ENCODE results near the gene LDLRAD1. TPM values are rescaled to one million over a fixed set of nuclear protein-coding genes. Genes with fewer than 3 reads are reported as not detected.

LDLRAD1 gene
- total and polyA plus RNA-seq, 2 experiments from 2014 or later = not detected

GRCh38 chr1:54014009-54014629 is 3.9 kb downstream of the LDLRAD1 start:
- WGBS, 2 experiments (ENCODE audit: low coverage in 1 of 2, low lambda C conversion rate in 2 of 2, missing lambda C conversion rate in 2 of 2) = 56 to 60% methylated on average over 10 to 16 of the region's 17 CpGs
- H3K36me3 ChIP-seq (ENCODE audit: low read depth) = no peaks in the 10 kb centered on the region
- H3K9me3 ChIP-seq (ENCODE audit: low read depth) = no peaks in the 10 kb centered on the region
- H3K4me1 ChIP-seq (ENCODE audit: insufficient read depth) = no peaks in the 10 kb centered on the region
- no peaks in the 10 kb centered on the region for H3F3A ChIP-seq (ENCODE audit: insufficient read depth)
- TF ChIP-seq EZH2phosphoT487 (IDR thresholded peaks at IDR 0.05; ENCODE audit: insufficient read depth, low read depth) (no peak), EZH2 (IDR thresholded peaks at IDR 0.05; ENCODE audit: insufficient read depth, poor library complexity, severe bottlenecking) (no peak)
- no peak for DNase-seq
- H3K4me3 ChIP-seq = no peak overlapping the region
- H3K79me2 ChIP-seq (ENCODE audit: insufficient read depth) = no peaks in the 10 kb centered on the region
- H3K27ac ChIP-seq = no peak overlapping the region
- in situ Hi-C loops (cut with MboI) = no loop called here
- H2AFZ ChIP-seq = no peak overlapping the region
- no peak overlapping the region for H3K9ac ChIP-seq
- no peaks in the 10 kb centered on the region for H3K9me2 ChIP-seq (ENCODE audit: insufficient read depth)
- H3K27me3 ChIP-seq (replicated peaks; ENCODE audit: insufficient read depth) = peaks cover 3% of the 10 kb centered on the region; the same call in 1 of the 2 replicates
- H4K20me1 ChIP-seq (ENCODE audit: insufficient read depth) = no peaks in the 10 kb centered on the region
- no peak overlapping the region for H3K4me2 ChIP-seq (ENCODE audit: unreplicated experiment)

GRCh38 chr1:54013393-54014008 is 4.5 kb downstream of the LDLRAD1 start:
- peaks cover 5% of the 10 kb centered on the region; the same call in 1 of the 2 replicates for H3K27me3 ChIP-seq (replicated peaks; ENCODE audit: insufficient read depth)
- no peak overlapping the region for H3K9ac ChIP-seq
- H4K20me1 ChIP-seq (ENCODE audit: insufficient read depth) = no peaks in the 10 kb centered on the region
- H3K9me3 ChIP-seq (ENCODE audit: low read depth) = no peaks in the 10 kb centered on the region
- no peaks in the 10 kb centered on the region for H3K79me2 ChIP-seq (ENCODE audit: insufficient read depth)
- TF ChIP-seq EZH2phosphoT487 (IDR thresholded peaks at IDR 0.05; ENCODE audit: insufficient read depth, low read depth) (no peak), EZH2 (IDR thresholded peaks at IDR 0.05; ENCODE audit: insufficient read depth, poor library complexity, severe bottlenecking) (no peak)
- no peak overlapping the region for H2AFZ ChIP-seq
- H3K4me2 ChIP-seq (ENCODE audit: unreplicated experiment) = no peak overlapping the region
- DNase-seq = no peak
- 55 to 58% methylated on average over 8 of the region's 8 CpGs for WGBS, 2 experiments (ENCODE audit: low coverage in 1 of 2, low lambda C conversion rate in 2 of 2, missing lambda C conversion rate in 2 of 2)
- H3K4me1 ChIP-seq (ENCODE audit: insufficient read depth) = no peaks in the 10 kb centered on the region
- no peak overlapping the region for H3K27ac ChIP-seq
- H3K9me2 ChIP-seq (ENCODE audit: insufficient read depth) = no peaks in the 10 kb centered on the region
- no peaks in the 10 kb centered on the region for H3K36me3 ChIP-seq (ENCODE audit: low read depth)
- H3K4me3 ChIP-seq = no peak overlapping the region
- in situ Hi-C loops (cut with MboI) = no loop called here
- H3F3A ChIP-seq (ENCODE audit: insufficient read depth) = no peaks in the 10 kb centered on the region

GRCh38 chr1:54012863-54013262 is 5.1 kb downstream of the LDLRAD1 start:
- no peak overlapping the region for H2AFZ ChIP-seq
- H3K9ac ChIP-seq = no peak overlapping the region
- no peaks in the 10 kb centered on the region for H3K36me3 ChIP-seq (ENCODE audit: low read depth)
- no peaks in the 10 kb centered on the region for H3K9me3 ChIP-seq (ENCODE audit: low read depth)
- WGBS, 2 experiments (ENCODE audit: low coverage in 1 of 2, low lambda C conversion rate in 2 of 2, missing lambda C conversion rate in 2 of 2) = 64 to 68% methylated on average over 8 of the region's 8 CpGs
- DNase-seq = no peak
- TF ChIP-seq EZH2 (IDR thresholded peaks at IDR 0.05; ENCODE audit: insufficient read depth, poor library complexity, severe bottlenecking) (no peak), EZH2phosphoT487 (IDR thresholded peaks at IDR 0.05; ENCODE audit: insufficient read depth, low read depth) (no peak)
- H3K4me2 ChIP-seq (ENCODE audit: unreplicated experiment) = no peak overlapping the region
- H3K27me3 ChIP-seq (replicated peaks; ENCODE audit: insufficient read depth) = peaks cover 6% of the 10 kb centered on the region; the same call in 1 of the 2 replicates
- in situ Hi-C loops (cut with MboI) = no loop called here
- no peak overlapping the region for H3K4me3 ChIP-seq
- H3K27ac ChIP-seq = no peak overlapping the region
- H4K20me1 ChIP-seq (ENCODE audit: insufficient read depth) = no peaks in the 10 kb centered on the region
- no peaks in the 10 kb centered on the region for H3K79me2 ChIP-seq (ENCODE audit: insufficient read depth)
- H3K4me1 ChIP-seq (ENCODE audit: insufficient read depth) = no peaks in the 10 kb centered on the region
- H3K9me2 ChIP-seq (ENCODE audit: insufficient read depth) = no peaks in the 10 kb centered on the region
- H3F3A ChIP-seq (ENCODE audit: insufficient read depth) = no peaks in the 10 kb centered on the region

DNA sequence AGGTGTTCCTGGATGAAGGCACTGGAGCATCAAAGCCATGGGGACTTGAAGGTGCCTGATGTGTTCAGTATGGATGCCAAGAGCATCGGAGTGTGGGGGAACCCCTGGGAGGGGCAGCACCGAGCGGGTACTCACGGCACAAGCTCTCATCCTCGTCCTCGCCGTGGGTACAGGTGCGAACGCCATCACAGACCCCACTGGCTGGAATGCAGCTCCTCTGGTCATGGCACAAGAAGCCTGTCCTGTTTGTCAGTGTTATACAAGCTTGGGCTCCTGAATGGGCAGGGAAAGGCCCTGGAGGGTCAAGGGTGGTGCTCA is 6.0 kb downstream of the LDLRAD1 start:
- H3K79me2 ChIP-seq (ENCODE audit: insufficient read depth) = no peaks in the 10 kb centered on the region
- H3K27ac ChIP-seq = no peak overlapping the region
- no peaks in the 10 kb centered on the region for H4K20me1 ChIP-seq (ENCODE audit: insufficient read depth)
- no peaks in the 10 kb centered on the region for H3K36me3 ChIP-seq (ENCODE audit: low read depth)
- peaks cover 6% of the 10 kb centered on the region; the same call in 1 of the 2 replicates for H3K27me3 ChIP-seq (replicated peaks; ENCODE audit: insufficient read depth)
- WGBS, 2 experiments (ENCODE audit: low coverage in 1 of 2, low lambda C conversion rate in 2 of 2, missing lambda C conversion rate in 2 of 2) = 67% methylated on average over 8 of the region's 9 CpGs; no CpG with 5 or more reads in 1 of the 2 experiments
- H3K4me1 ChIP-seq (ENCODE audit: insufficient read depth) = no peaks in the 10 kb centered on the region
- no peak overlapping the region for H3K4me3 ChIP-seq
- H3K9me2 ChIP-seq (ENCODE audit: insufficient read depth) = no peaks in the 10 kb centered on the region
- no peak overlapping the region for H2AFZ ChIP-seq
- in situ Hi-C loops (cut with MboI) = no loop called here
- no peak for DNase-seq
- no peak overlapping the region for H3K4me2 ChIP-seq (ENCODE audit: unreplicated experiment)
- TF ChIP-seq EZH2phosphoT487 (IDR thresholded peaks at IDR 0.05; ENCODE audit: insufficient read depth, low read depth) (no peak), EZH2 (IDR thresholded peaks at IDR 0.05; ENCODE audit: insufficient read depth, poor library complexity, severe bottlenecking) (no peak)
- no peak overlapping the region for H3K9ac ChIP-seq
- no peaks in the 10 kb centered on the region for H3F3A ChIP-seq (ENCODE audit: insufficient read depth)
- H3K9me3 ChIP-seq (ENCODE audit: low read depth) = no peaks in the 10 kb centered on the region

All from GM23248 (cell line).